Fibroblast of villous mesenchyme (primary cell): ENCODE data around the gene TXNRD1. TPM values are rescaled to one million over a fixed set of nuclear protein-coding genes. Genes with fewer than 3 reads are reported as not detected.

ENCODE experiments used
- DNase-seq: peaks from one replicate; pipeline ENCODE4 v3.0.0-alpha.2; 2010; ENCODE audit warnings: low read depth
- H3K4me3 ChIP-seq: 2 replicates; pipeline ENCODE4 v1.5.1; 2011; ENCODE audit warnings: low read depth, mild to moderate bottlenecking, low read length
- CTCF ChIP-seq: IDR thresholded peaks from 2 replicates; pipeline ENCODE4 v1.5.1; 2012; ENCODE audit warnings: low read depth, mild to moderate bottlenecking, low read length; ENCODE audit not compliant: insufficient read depth
- total RNA-seq: library from RNA; depleted of rRNA; stranded (reverse); fragments of >200 nt; gene quantifications from 2 replicates; pipeline ENCODE4 v1.2.3, GENCODE V29; 2012

The TXNRD1 gene
- total RNA-seq, 1 donor, result 747 TPM

DNA sequence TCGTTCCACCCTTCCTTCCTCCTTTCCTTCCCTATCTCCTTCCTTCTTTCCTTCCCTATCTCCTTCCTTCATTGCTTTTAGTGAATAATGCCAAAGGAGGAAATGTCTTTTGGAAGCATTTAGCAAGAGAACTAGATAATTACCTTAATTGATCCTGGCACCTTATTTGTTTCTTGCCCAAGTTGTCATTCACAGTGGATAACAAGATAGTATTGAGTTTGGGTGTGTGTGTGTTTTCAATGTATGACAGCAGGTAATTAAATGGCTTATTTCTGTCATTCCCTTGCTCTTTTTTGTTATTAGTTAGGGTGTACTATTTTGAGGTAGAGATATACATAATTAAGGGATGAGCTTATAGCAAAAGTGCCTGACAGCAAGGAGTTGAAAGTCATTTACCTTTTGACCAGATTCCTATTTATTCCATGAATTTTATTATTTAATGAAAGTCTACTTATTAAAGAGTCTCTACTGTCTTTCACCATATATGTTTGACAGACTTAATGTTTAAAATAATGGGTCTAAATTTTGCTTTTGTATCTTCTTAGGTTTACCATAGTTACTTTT, 118.2 kb downstream of the TXNRD1 start:
- no peak overlapping the region for H3K4me3 ChIP-seq
- no peak for TF ChIP-seq CTCF
- no peak for DNase-seq

GRCh38 chr12:104334581-104334980, 119.0 kb downstream of the TXNRD1 start:
- TF ChIP-seq CTCF, result no peak
- DNase-seq, result no peak
- no peak overlapping the region for H3K4me3 ChIP-seq

GRCh38 chr12:104336115-104336514, 120.5 kb downstream of the TXNRD1 start:
- DNase-seq, result no peak
- TF ChIP-seq CTCF, result no peak
- no peak overlapping the region for H3K4me3 ChIP-seq

DNA sequence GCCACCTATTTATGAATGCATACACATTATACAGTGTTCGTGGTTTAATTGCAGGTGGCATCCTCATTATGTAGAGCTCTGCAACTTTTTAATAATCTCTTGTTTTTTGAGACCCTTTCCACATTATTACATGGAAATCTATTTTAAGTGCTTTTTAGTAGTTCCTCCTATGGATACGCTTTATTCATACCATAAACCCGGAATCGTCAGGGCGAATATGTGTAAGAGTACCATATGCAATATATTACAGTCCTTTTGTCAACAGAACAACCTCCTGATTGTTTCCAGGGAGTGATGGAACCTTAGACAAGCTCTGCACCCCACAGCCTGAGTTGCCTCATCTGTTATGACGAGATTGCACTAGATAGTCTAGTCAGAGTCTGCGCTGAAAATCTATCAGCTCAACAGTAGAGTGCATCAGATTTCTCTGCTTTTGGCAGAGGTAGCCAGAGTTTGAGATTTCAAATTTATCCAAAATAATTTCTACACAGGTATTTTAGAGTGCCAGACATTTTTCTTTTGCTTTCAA, 121.5 kb downstream of the TXNRD1 start:
- TF ChIP-seq CTCF, result no peak
- DNase-seq, result no peak
- H3K4me3 ChIP-seq, result no peak overlapping the region

DNA sequence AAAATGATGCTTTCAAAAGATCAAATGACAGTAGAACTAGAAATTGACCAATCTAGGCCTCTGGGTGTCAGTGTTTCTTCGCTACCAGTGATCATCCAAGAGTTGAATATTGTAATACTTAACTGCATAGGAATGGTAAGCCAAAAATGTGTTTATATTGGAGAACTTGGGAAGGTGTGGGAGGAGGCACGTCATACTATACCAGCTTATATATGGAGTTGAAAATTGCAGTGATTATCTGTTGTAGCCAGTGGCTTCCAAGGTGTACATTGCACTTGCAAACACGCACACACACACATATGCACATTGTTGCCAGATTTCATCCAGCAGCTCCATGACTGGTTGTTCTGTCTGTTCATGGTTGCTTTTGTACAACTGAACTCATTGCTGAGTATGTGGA, 124.1 kb downstream of the TXNRD1 start:
- TF ChIP-seq CTCF, result no peak
- H3K4me3 ChIP-seq, result no peak overlapping the region
- DNase-seq, result no peak

GRCh38 chr12:104340177-104340576, 124.6 kb downstream of the TXNRD1 start:
- no peak for TF ChIP-seq CTCF
- no peak for DNase-seq
- no peak overlapping the region for H3K4me3 ChIP-seq
